ENCODE data around the gene ORM2.

ORM2 gene

DNA sequence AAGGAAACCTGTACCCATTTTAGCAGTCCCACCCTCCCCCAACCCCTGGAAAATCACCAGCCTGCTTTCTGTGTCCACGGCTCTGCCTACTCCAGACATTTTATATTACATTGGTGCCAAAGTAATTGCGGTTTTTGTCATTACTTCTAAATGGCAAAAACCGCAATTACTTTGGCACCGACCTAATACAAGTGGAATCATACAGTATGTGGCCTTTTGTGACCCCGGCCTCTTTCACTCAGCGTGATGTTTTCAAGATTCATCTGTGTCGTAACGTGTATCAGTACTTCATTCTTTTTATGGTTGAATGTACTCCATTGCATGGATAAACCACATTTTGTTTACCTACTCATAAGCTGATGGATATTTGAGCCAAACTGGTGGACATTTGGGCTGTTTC is 16.5 kb upstream of the ORM2 start:
- Histone ChIP-seq H3K4me3 (ENCODE audit: low read depth, low read length) (no peak overlapping the region), H3K36me3 (ENCODE audit: control insufficient read depth, insufficient read depth, low read length) (no peaks in the 10 kb centered on the region), H3K27me3 (ENCODE audit: control insufficient read depth, insufficient read depth, low read length) (no peaks in the 10 kb centered on the region), H3K9me3 (ENCODE audit: control insufficient read depth, low read length) (no peaks in the 10 kb centered on the region), H3K27ac (no peak overlapping the region), H3K4me1 (no peaks in the 10 kb centered on the region), H3K79me2 (no peaks in the 10 kb centered on the region), H2AFZ (no peak overlapping the region), H3K4me2 (ENCODE audit: low read length) (no peak overlapping the region), H3K9ac (no peak overlapping the region)
- TF ChIP-seq, protein P1, sequence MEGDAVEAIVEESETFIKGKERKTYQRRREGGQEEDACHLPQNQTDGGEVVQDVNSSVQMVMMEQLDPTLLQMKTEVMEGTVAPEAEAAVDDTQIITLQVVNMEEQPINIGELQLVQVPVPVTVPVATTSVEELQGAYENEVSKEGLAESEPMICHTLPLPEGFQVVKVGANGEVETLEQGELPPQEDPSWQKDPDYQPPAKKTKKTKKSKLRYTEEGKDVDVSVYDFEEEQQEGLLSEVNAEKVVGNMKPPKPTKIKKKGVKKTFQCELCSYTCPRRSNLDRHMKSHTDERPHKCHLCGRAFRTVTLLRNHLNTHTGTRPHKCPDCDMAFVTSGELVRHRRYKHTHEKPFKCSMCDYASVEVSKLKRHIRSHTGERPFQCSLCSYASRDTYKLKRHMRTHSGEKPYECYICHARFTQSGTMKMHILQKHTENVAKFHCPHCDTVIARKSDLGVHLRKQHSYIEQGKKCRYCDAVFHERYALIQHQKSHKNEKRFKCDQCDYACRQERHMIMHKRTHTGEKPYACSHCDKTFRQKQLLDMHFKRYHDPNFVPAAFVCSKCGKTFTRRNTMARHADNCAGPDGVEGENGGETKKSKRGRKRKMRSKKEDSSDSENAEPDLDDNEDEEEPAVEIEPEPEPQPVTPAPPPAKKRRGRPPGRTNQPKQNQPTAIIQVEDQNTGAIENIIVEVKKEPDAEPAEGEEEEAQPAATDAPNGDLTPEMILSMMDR (IDR thresholded peaks at IDR 0.05) = no peak

- no peaks in the 10 kb centered on the region for H3K36me3 ChIP-seq (ENCODE audit: control insufficient read depth, insufficient read depth, low read length)
- H3K4me2 ChIP-seq (ENCODE audit: low read length) = no peak overlapping the region
- TF ChIP-seq, protein P1 (IDR thresholded peaks at IDR 0.05) = no peak
- H3K27me3 ChIP-seq (ENCODE audit: control insufficient read depth, insufficient read depth, low read length) = no peaks in the 10 kb centered on the region
- H3K4me1 ChIP-seq = no peaks in the 10 kb centered on the region
- no peak overlapping the region for H2AFZ ChIP-seq
- H3K9ac ChIP-seq = no peak overlapping the region
- H3K4me3 ChIP-seq (ENCODE audit: low read depth, low read length) = no peak overlapping the region
- H3K79me2 ChIP-seq = no peaks in the 10 kb centered on the region
- H3K27ac ChIP-seq = no peak overlapping the region
- no peaks in the 10 kb centered on the region for H3K9me3 ChIP-seq (ENCODE audit: control insufficient read depth, low read length)
Observed at GRCh38 chr9:114314256-114314867, 15.3 kb upstream of the ORM2 start.

DNA sequence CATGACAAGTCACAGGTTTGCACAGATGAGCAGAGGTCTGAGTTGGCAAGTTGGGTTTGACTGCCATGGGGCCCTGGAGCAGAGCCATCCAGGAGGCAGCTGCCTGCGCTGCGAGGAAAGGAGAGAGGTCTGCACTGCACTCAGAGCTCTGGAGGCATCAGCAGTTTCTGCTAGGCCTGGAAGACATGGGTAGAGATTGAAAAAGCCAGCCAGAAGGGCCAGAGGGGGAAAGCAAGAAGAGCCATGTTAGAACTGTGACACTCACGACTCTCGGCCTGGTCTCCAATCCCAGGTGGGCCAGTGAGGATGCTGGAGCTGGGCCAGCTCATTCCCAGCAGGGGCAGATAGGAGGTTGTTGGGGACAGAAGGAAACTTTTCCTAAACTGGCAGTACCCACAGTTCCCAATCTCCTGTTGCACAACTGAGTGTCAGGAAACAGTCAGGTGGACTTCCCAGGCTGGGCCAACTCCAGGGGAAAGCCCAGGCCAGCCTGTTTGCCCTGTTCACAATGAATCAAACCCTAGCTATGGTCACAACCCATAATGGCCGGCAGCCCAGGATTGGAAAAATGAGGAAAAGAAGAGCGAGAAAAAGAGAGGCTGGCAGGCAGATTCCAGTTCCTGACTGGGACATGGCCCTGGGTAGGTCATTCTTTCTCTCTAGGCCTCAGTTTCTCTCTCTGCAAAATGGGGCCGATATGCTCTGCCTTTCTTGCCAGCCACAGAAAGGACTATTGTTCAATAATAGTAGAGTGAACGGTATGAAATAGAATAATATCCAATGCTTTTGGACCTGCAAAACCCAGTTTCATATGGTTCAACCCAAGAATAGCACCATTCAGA is 14.6 kb upstream of the ORM2 start:
- Histone ChIP-seq H3K79me2 (no peaks in the 10 kb centered on the region), H3K27me3 (ENCODE audit: control insufficient read depth, insufficient read depth, low read length) (no peaks in the 10 kb centered on the region), H2AFZ (no peak overlapping the region), H3K9ac (no peak overlapping the region), H3K36me3 (ENCODE audit: control insufficient read depth, insufficient read depth, low read length) (no peaks in the 10 kb centered on the region), H3K9me3 (ENCODE audit: control insufficient read depth, low read length) (no peaks in the 10 kb centered on the region), H3K4me2 (ENCODE audit: low read length) (no peak overlapping the region), H3K4me1 (no peaks in the 10 kb centered on the region), H3K27ac (no peak overlapping the region), H3K4me3 (ENCODE audit: low read depth, low read length) (no peak overlapping the region)
- TF ChIP-seq, protein P1 (IDR thresholded peaks at IDR 0.05) = no peak

DNA sequence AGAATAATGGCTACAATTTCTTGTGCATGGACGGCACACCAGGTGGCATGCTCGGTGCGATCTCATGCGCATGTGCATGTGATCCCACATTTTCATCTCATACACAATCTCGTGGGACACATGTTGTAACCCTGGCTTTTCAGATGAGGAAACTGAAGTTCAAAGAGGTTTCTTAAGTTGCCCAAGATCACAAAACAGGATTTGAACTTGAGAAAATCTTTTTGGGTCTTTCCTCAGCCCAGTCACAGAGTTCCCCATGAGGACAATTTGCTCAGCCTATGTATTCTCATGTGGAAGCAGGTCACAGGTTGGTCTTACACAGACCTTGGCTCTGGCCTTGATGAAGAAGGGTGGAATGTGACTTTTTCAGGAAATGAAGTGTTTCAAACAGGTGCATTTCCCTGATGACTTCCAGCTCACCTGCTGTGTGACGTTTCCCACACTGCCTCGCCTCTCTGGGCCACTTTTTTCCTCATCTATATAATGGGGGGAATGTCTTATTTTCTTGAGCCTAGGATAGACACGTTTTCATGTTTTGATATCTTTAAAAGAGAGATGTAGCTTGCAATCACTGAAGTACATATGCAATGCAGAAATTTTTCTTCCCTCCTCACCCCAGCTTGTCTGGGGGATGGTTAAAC is 13.8 kb upstream of the ORM2 start:
- Histone ChIP-seq H3K4me1 (no peaks in the 10 kb centered on the region), H3K4me3 (ENCODE audit: low read depth, low read length) (no peak overlapping the region), H3K79me2 (no peaks in the 10 kb centered on the region), H3K9me3 (ENCODE audit: control insufficient read depth, low read length) (no peaks in the 10 kb centered on the region), H3K36me3 (ENCODE audit: control insufficient read depth, insufficient read depth, low read length) (no peaks in the 10 kb centered on the region), H3K27me3 (ENCODE audit: control insufficient read depth, insufficient read depth, low read length) (no peaks in the 10 kb centered on the region), H3K27ac (no peak overlapping the region), H2AFZ (no peak overlapping the region), H3K4me2 (ENCODE audit: low read length) (no peak overlapping the region), H3K9ac (no peak overlapping the region)
- TF ChIP-seq, protein P1 (IDR thresholded peaks at IDR 0.05) = no peak
